ENCODE data around the gene FRK.
"Not testable (repeated sequence)": the region's sequence is repeated elsewhere in the genome, so short reads cannot be mapped to it uniquely, and the experiment has no call there.

Gene FRK

GRCh38 chr6:116055513-116055912 lies 5.2 kb downstream of the FRK start:
- H3K4me3 Mint-ChIP-seq: no peak overlapping the region
- H3K36me3 Mint-ChIP-seq: no peaks in the 10 kb centered on the region
- H3K27ac Mint-ChIP-seq: no peak overlapping the region
- no peaks in the 10 kb centered on the region for H3K9me3 Mint-ChIP-seq
- H3K27me3 Mint-ChIP-seq: peaks cover 5% of the 10 kb centered on the region
- H3K4me1 Mint-ChIP-seq: no peaks in the 10 kb centered on the region

- H3K36me3 Mint-ChIP-seq: no peaks in the 10 kb centered on the region
- H3K4me3 Mint-ChIP-seq: no peak overlapping the region
- H3K27ac Mint-ChIP-seq: no peak overlapping the region
- no peaks in the 10 kb centered on the region for H3K9me3 Mint-ChIP-seq
- peaks cover 15% of the 10 kb centered on the region for H3K27me3 Mint-ChIP-seq
- H3K4me1 Mint-ChIP-seq: no peaks in the 10 kb centered on the region
These were observed 9.4 kb downstream of the FRK start for GRCh38 chr6:116051244-116051643.

GRCh38 chr6:116050737-116051136 lies 10.0 kb downstream of the FRK start:
- no peak overlapping the region for H3K4me3 Mint-ChIP-seq
- no peaks in the 10 kb centered on the region for H3K36me3 Mint-ChIP-seq
- H3K27ac Mint-ChIP-seq: no peak overlapping the region
- no peaks in the 10 kb centered on the region for H3K4me1 Mint-ChIP-seq
- H3K9me3 Mint-ChIP-seq: no peaks in the 10 kb centered on the region
- peaks cover 15% of the 10 kb centered on the region for H3K27me3 Mint-ChIP-seq

- peaks cover 18% of the 10 kb centered on the region for H3K27me3 Mint-ChIP-seq
- H3K9me3 Mint-ChIP-seq: no peaks in the 10 kb centered on the region
- no peaks in the 10 kb centered on the region for H3K36me3 Mint-ChIP-seq
- no peak overlapping the region for H3K4me3 Mint-ChIP-seq
- no peak overlapping the region for H3K27ac Mint-ChIP-seq
- H3K4me1 Mint-ChIP-seq: no peaks in the 10 kb centered on the region
These were observed 11.4 kb downstream of the FRK start for GRCh38 chr6:116049321-116049720.

GRCh38 chr6:116047173-116047933 lies 13.3 kb downstream of the FRK start:
- Mint-ChIP-seq H3K27me3 (peaks cover 28% of the 10 kb centered on the region), H3K36me3 (no peaks in the 10 kb centered on the region), H3K27ac (no peak overlapping the region), H3K9me3 (no peaks in the 10 kb centered on the region), H3K4me3 (no peak overlapping the region), H3K4me1 (no peaks in the 10 kb centered on the region)

GRCh38 chr6:116046737-116047136 lies 14.0 kb downstream of the FRK start:
- no peaks in the 10 kb centered on the region for H3K9me3 Mint-ChIP-seq
- H3K4me1 Mint-ChIP-seq: no peaks in the 10 kb centered on the region
- no peak overlapping the region for H3K4me3 Mint-ChIP-seq
- H3K36me3 Mint-ChIP-seq: no peaks in the 10 kb centered on the region
- peaks cover 28% of the 10 kb centered on the region for H3K27me3 Mint-ChIP-seq
- H3K27ac Mint-ChIP-seq: no peak overlapping the region

- not testable (repeated sequence) for H3K27ac Mint-ChIP-seq, H3K9me3 Mint-ChIP-seq, H3K4me3 Mint-ChIP-seq, H3K36me3 Mint-ChIP-seq, H3K4me1 Mint-ChIP-seq
- H3K27me3 Mint-ChIP-seq: peaks cover 31% of the 10 kb centered on the region
These were observed 14.4 kb downstream of the FRK start for GRCh38 chr6:116046272-116046671.

- Mint-ChIP-seq H3K4me1 (no peaks in the 10 kb centered on the region), H3K36me3 (no peaks in the 10 kb centered on the region), H3K4me3 (no peak overlapping the region), H3K27ac (no peak overlapping the region), H3K27me3 (peaks cover 18% of the 10 kb centered on the region), H3K9me3 (no peaks in the 10 kb centered on the region)
These were observed 18.8 kb downstream of the FRK start for GRCh38 chr6:116041934-116042333.

GRCh38 chr6:116040993-116041392 lies 19.7 kb downstream of the FRK start:
- Mint-ChIP-seq H3K9me3 (no peaks in the 10 kb centered on the region), H3K4me1 (no peaks in the 10 kb centered on the region), H3K36me3 (no peaks in the 10 kb centered on the region), H3K27ac (no peak overlapping the region), H3K27me3 (peaks cover 18% of the 10 kb centered on the region), H3K4me3 (no peak overlapping the region)

GRCh38 chr6:116036885-116037284 lies 23.8 kb downstream of the FRK start:
- Mint-ChIP-seq H3K4me3 (no peak overlapping the region), H3K4me1 (no peaks in the 10 kb centered on the region), H3K9me3 (no peaks in the 10 kb centered on the region), H3K36me3 (no peaks in the 10 kb centered on the region), H3K27me3 (peaks cover 8% of the 10 kb centered on the region), H3K27ac (no peak overlapping the region)

- no peak overlapping the region for H3K27ac Mint-ChIP-seq
- H3K9me3 Mint-ChIP-seq: no peaks in the 10 kb centered on the region
- H3K4me1 Mint-ChIP-seq: no peaks in the 10 kb centered on the region
- H3K36me3 Mint-ChIP-seq: no peaks in the 10 kb centered on the region
- H3K27me3 Mint-ChIP-seq: peaks cover 4% of the 10 kb centered on the region
- no peak overlapping the region for H3K4me3 Mint-ChIP-seq
These were observed 24.5 kb downstream of the FRK start for GRCh38 chr6:116036075-116036773.

- H3K27me3 Mint-ChIP-seq: peaks cover 3% of the 10 kb centered on the region
- H3K36me3 Mint-ChIP-seq: no peaks in the 10 kb centered on the region
- no peak overlapping the region for H3K4me3 Mint-ChIP-seq
- no peaks in the 10 kb centered on the region for H3K9me3 Mint-ChIP-seq
- no peaks in the 10 kb centered on the region for H3K4me1 Mint-ChIP-seq
- no peak overlapping the region for H3K27ac Mint-ChIP-seq
These were observed 25.1 kb downstream of the FRK start for GRCh38 chr6:116035616-116036015.

- peaks cover 3% of the 10 kb centered on the region for H3K27me3 Mint-ChIP-seq
- H3K27ac Mint-ChIP-seq: no peak overlapping the region
- H3K9me3 Mint-ChIP-seq: no peaks in the 10 kb centered on the region
- no peaks in the 10 kb centered on the region for H3K36me3 Mint-ChIP-seq
- H3K4me1 Mint-ChIP-seq: no peaks in the 10 kb centered on the region
- H3K4me3 Mint-ChIP-seq: no peak overlapping the region
These were observed 26.4 kb downstream of the FRK start for GRCh38 chr6:116034327-116034726.

- no peak overlapping the region for H3K4me3 Mint-ChIP-seq
- H3K4me1 Mint-ChIP-seq: no peaks in the 10 kb centered on the region
- no peak overlapping the region for H3K27ac Mint-ChIP-seq
- no peaks in the 10 kb centered on the region for H3K9me3 Mint-ChIP-seq
- H3K36me3 Mint-ChIP-seq: no peaks in the 10 kb centered on the region
- peaks cover 3% of the 10 kb centered on the region for H3K27me3 Mint-ChIP-seq
These were observed 26.9 kb downstream of the FRK start for GRCh38 chr6:116033687-116034303.

GRCh38 chr6:116030770-116031169 lies 29.9 kb downstream of the FRK start:
- no peak overlapping the region for H3K4me3 Mint-ChIP-seq
- no peak overlapping the region for H3K27ac Mint-ChIP-seq
- H3K27me3 Mint-ChIP-seq: peaks cover 5% of the 10 kb centered on the region
- no peaks in the 10 kb centered on the region for H3K4me1 Mint-ChIP-seq
- H3K9me3 Mint-ChIP-seq: no peaks in the 10 kb centered on the region
- no peaks in the 10 kb centered on the region for H3K36me3 Mint-ChIP-seq

- Mint-ChIP-seq H3K27ac (no peak overlapping the region), H3K4me3 (no peak overlapping the region), H3K36me3 (no peaks in the 10 kb centered on the region), H3K27me3 (peaks cover 5% of the 10 kb centered on the region), H3K4me1 (no peaks in the 10 kb centered on the region), H3K9me3 (no peaks in the 10 kb centered on the region)
These were observed 31.2 kb downstream of the FRK start for GRCh38 chr6:116029535-116029934.

All from activated naive CD4-positive, alpha-beta T cell treated with anti-CD3 and anti-CD28 coated beads, Interleukin-2, amount 50 U/mL, for 24 hours (primary cell).